Mucosa of gallbladder (tissue), 1 donor: ENCODE data around the gene PDE3B. TPM values are rescaled to one million over a fixed set of nuclear protein-coding genes. Genes with fewer than 3 reads are reported as not detected.
"Not testable (repeated sequence)": the region's sequence is repeated elsewhere in the genome, so short reads cannot be mapped to it uniquely, and the experiment has no call there.

Experiments
- DNase-seq: peaks from one replicate; pipeline ENCODE4 v3.0.0-alpha.2; 2020; ENCODE audit warnings: low spot score
- total RNA-seq: library from RNA; stranded (reverse); gene quantifications from one replicate; pipeline ENCODE4 v1.2.1, GENCODE V29; 2021
- donor health status: DM: no; HTN: no; CAD: no.

PDE3B gene
- total RNA-seq, 1 donor from 2014 or later = 7.5 TPM

DNA sequence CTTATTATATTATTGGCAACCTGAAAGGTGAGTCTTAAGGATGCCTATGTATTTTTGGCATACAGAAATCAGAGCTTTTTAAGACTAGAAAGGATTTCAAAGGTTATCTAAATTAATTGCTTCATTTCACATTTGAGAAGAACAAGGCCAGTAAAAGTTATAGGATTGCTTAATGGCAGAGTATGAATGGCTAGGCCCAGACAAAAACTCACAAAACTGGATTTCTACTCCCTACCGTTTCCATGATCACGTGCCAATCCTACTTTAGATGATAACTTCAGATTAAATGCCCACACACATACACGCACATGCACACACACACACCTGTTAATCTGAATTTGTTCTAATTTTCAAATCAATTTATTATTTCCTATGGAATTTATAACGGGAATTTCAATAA lies 1.8 kb upstream of the PDE3B start:
- no peak for DNase-seq

DNA sequence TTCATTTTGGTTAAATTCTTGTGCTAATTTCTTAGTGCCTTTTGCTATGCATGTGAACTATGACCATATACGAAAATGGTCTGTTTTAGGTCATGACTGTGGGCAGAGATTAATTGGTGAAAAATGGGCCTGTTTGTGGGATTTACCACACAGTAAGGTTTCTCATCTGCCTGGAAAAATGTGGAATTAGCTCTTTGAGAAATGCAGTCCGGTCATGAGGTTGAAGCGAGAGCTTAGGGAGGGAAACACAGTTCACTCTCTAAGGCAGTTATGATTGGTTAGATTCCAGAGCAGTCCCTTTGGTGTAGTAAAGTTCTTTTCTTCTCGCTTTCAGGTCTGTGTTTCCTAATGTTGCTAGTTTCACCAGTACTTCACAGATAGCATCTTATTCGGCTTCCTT lies 1.2 kb upstream of the PDE3B start:
- DNase-seq = no peak

- no peak for DNase-seq
These were observed 519 bp upstream of the PDE3B start for GRCh38 chr11:14642873-14643696.

DNA sequence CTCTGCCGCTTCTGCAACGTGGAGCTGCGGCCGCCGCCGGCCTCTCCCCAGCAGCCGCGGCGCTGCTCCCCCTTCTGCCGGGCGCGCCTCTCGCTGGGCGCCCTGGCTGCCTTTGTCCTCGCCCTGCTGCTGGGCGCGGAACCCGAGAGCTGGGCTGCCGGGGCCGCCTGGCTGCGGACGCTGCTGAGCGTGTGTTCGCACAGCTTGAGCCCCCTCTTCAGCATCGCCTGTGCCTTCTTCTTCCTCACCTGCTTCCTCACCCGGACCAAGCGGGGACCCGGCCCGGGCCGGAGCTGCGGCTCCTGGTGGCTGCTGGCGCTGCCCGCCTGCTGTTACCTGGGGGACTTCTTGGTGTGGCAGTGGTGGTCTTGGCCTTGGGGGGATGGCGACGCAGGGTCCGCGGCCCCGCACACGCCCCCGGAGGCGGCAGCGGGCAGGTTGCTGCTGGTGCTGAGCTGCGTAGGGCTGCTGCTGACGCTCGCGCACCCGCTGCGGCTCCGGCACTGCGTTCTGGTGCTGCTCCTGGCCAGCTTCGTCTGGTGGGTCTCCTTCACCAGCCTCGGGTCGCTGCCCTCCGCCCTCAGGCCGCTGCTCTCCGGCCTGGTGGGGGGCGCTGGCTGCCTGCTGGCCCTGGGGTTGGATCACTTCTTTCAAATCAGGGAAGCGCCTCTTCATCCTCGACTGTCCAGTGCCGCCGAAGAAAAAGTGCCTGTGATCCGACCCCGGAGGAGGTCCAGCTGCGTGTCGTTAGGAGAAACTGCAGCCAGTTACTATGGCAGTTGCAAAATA lies 816 bp downstream of the PDE3B start:
- no peak for DNase-seq

DNA sequence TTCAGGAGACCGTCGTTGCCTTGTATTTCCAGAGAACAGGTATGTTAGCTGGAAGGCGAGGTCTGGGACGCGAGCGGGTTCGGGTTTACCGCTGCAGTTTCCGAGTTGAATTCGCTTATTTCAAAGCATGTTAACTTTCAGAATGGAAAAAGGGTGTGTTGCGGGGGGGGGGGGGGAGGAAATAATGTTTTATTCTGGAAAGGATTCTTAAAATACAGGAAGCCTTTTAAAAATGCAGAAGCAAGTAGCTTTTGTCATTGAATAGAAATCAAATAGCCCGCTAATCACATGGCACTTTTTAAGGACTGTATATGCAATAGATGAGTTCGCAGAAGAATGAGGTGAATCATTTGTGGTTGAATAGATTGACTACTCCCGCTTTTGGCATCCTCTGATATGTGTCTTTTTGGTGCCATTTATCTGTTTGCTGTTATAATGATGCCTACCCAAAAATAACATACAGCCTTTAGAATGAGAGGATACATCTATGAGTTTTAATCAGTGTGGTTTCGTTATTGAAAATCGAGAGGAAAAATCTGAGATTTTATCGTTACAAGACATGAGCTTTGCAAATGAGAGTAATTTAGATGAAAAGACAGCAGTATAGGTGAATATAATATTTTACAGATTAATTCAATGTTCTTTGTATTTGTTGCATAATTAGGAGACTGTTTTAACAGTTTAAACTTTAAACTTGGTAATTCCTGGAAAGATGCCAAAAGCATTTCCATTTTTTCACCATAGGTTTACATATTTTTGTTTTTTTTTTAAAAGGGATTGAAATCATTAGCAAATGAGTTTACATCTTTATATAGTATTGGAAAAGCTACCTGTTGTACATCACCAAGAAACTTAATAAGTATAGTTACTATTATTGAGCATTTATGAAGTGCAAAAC lies 1.7 kb downstream of the PDE3B start:
- DNase-seq = no peak

DNA sequence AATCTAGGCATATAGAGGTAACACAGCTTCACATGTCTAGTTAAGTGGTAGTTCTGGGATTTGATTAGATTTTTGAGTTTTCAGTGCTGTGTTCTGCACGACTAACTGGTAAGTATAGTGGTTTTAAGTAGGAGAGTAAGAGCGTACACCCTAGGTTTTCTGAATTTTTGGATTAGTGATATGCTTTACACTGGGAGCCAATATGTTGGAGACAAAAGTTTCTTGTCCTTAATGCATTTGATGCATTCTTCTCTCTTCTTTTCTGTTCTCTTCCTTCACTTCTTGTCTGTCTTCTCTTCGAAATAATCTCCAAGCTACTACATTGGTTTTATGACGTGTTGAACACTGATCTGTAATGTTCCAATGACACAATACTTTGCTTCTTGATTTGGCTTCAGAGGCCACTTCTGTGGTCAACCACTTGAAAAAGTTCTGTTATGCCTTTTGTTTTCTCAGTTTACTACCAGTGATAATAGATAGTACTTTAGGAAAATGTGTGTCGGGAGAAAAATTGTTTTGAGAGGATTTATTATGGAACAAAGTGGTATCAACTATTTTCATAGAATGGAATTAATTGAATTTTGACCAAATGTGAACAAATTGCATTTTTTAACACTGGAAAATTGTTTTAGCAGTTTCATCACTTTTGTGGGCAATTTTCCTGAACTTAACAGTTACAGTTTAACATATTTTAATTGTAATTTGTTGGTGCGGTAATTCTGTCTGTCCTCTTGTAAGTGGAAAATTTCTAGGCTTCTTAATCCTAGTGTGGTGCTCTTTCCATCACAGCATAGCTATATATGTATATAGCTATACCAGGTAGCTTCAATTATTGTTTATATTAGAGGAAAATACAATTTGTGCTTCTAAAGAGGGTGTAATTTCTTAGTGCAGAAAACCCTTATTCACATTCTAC lies 2.6 kb downstream of the PDE3B start:
- DNase-seq = no peak

DNA sequence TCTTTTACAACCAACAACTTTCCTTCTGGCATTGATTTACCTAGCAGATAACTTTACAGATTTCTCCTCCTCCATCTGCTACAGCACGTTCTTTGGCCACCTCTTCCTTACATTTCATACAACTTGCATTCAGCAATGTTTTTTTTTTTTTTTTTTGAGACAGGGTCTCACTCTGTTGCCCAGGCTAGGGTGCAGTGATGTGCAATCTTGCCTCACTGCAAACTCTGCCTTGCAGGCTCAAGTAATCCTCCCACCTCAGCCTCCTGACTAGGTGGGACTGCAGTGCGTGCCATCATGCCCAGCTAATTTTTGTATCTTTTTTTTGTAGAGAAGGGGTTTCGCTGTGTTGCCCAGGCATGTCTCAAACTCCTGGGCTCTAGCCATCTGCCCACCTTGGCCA lies 6.5 kb downstream of the PDE3B start:
- no peak for DNase-seq

GRCh38 chr11:14653090-14653489 lies 9.5 kb downstream of the PDE3B start:
- no peak for DNase-seq

- DNase-seq = no peak
These were observed 11.8 kb downstream of the PDE3B start for GRCh38 chr11:14655435-14655834.

GRCh38 chr11:14656536-14657457 lies 13.2 kb downstream of the PDE3B start:
- no peak for DNase-seq

DNA sequence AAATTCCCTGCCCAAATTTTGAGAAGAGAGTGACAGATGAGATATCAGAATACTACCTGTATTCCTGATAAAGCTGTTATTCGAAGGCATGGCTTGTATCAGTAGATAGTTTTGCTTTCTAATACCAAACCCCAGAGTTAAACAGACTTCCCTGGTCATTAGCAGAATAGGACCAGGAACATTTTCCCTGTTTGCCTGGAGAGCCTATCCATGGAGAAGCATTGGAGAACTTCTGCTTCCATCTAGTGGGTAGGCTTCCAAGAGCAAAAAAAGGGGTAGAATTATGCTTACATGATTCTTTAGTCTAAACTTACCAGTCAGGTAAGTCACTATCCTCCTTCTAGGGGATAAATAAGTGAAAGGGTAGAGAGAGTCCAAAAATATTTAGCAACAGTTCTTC lies 14.2 kb downstream of the PDE3B start:
- DNase-seq = no peak

- not testable (repeated sequence) for DNase-seq
These were observed 21.3 kb downstream of the PDE3B start for GRCh38 chr11:14664926-14665325.

DNA sequence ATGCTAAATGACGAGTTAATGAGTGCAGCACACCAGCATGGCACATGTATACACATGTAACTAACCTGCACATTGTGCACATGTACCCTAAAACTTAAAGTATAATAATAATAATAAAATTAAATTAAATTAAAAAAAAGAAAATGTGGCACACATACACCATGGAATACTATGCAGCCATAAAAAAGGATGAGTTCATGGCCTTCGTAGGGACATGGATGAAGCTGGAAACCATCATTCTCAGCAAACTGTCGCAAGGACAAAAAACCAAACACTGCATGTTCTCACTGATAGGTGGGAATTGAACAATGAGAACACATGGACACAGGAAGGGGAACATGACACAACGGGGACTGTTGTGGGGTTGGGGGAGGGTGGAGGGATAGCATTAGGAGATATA lies 23.7 kb downstream of the PDE3B start:
- DNase-seq = not testable (repeated sequence)

DNA sequence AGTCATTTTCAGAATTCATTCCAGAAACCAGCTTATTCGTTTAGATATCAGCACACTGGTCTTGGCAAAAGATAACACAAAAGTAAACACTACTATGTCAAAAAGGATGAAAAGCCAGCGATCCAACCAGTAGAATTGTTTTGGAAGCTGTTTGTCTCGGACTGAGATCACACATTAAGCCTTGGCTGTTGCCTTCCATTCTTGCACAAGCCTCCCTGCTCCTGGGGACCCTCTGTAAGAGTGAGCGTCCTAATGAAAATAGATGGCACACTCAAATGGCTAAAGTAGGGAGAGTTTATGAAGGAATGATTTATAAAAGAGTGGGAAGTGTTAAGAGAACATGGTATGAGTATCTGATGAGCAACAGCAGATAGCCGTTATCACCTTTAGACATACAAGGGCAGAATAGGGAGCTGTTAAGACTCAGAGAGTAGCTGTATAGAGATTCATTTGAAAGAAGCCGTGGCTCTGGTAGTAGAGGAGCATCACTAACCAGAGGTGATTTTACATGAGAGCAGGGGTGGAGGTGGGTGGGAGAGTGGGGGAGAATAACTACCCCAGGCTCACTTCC lies 25.2 kb downstream of the PDE3B start:
- DNase-seq = no peak

GRCh38 chr11:14669499-14669898 lies 25.9 kb downstream of the PDE3B start:
- no peak for DNase-seq

DNA sequence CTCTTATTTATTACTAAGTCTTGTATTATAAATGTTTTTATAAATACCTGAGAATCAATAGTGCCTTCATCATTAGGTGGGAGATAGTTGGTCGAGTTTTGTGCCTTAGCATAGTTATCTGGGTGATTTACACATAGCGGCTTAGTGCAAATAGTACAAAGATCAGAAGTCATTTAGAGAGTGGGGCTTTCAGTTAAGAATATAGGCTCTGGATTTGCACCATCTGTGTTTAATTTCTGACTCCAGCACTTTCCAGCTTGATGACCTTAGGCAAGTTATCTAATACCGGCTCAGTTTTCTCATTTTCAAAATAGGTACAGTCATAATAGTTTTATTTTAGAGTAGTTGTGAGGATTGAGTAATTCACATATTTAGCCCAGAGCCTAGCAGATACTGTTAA lies 26.4 kb downstream of the PDE3B start:
- no peak for DNase-seq

DNA sequence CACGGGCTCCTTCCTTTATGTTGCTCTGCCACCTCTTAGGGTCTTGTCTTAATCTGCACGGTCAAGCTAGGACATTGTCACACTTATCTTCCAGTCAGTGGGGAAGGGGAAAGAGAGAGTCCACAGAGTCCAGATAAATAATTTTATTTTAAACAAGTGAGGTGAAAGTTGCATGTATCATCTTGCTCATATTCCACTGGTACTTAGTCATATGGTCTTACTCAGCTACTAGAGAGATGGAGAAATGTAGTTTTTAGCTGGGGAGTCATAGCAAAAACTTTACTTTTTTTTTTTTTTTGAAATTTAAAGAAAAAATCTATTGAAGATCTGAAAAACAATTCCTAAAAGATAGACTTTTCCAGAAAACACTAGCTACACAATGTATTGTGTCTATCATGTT lies 29.0 kb downstream of the PDE3B start:
- DNase-seq = no peak

- no peak for DNase-seq
These were observed 29.8 kb downstream of the PDE3B start for GRCh38 chr11:14673421-14673820.

- no peak for DNase-seq
These were observed 30.3 kb downstream of the PDE3B start for GRCh38 chr11:14673824-14674405.
